Measurements from ENCODE around the gene CFAP20.
A peak's percentile ranks its signal among the peaks of the same experiment; 100 is the strongest.

CFAP20 gene

GRCh38 chr16:58129097-58129936 is at the start of gene CFAP20:
CFAP20 (minus strand) TSS chr16:58129381; CDS start chr16:58129115, 266 bp downstream.
- DNase-seq = peak; percentile 97 to 98

- DNase-seq = no peak
Observed at GRCh38 chr16:58177353-58177710, 48.2 kb upstream of the CFAP20 start.

DNA sequence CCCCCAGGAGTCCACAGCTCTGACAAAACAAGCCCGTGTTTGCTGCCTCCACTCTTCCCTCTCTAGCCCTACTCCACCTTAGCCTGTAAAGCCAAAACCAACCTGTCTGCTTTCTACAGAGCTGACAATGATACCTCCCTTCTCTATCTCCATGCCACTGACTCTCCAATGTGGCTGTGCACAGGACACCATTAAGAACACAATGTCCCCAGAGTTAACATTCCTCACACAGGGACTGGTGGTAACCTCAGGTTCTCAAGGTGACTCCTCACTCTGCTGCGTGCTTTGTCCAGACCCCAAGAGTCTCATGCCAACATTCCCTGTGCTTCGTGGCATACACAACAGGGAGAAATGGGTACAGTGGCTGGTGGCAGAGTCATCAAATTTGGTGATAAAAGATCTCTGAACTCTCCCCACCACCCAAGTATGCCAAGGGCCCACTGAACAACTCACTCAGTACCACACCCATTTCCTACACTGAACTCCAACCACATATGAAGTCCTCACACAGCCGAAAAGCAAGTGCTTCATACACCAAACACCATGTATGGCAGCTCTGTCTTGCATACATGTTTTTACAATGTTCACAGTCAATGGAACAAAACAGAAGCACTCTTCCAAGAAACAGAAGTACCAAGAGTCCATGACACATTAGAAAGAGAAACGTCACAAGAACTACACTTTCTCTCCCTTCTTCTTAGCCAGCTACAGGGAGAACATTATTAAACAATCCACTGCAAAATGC is 47.6 kb upstream of the CFAP20 start:
- DNase-seq = no peak

- no peak for DNase-seq
Observed at GRCh38 chr16:58170223-58170622, 41.0 kb upstream of the CFAP20 start.

- no peak for DNase-seq
Observed at GRCh38 chr16:58160855-58161254, 31.7 kb upstream of the CFAP20 start.

GRCh38 chr16:58158725-58159124 is 29.5 kb upstream of the CFAP20 start:
- no peak for DNase-seq

DNA sequence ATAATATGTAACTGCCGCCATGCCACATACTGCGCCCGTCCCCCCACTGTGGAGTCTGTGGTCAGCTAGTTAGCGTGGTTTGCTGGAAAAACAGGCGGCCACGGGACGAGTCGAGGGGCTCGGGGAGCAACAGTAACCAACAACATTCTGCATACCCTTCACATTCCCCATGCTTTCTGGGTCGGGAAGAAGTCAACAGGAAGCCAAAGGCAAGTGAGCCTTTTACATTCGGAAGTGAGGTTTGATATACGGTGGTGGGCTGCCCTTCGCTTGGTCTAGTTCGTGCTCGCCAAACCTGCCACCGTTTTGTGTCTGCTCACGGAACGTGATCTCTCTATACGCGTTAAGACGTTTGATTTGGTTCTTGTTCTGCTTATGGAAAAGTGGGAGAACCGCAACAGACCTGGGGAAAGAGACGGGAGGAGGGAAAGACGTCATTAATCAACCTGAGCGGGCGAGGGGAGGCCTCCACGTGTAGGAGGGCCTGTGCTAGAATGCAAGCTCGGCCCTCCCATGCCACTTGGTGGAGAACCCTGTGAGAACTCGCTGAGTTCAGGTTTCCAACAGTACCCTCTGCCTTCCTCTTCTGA is 28.9 kb upstream of the CFAP20 start:
- DNase-seq = no peak

- no peak for DNase-seq
Observed at GRCh38 chr16:58157239-58157638, 28.1 kb upstream of the CFAP20 start.

- no peak for DNase-seq
Observed at GRCh38 chr16:58155839-58156238, 26.7 kb upstream of the CFAP20 start.

DNA sequence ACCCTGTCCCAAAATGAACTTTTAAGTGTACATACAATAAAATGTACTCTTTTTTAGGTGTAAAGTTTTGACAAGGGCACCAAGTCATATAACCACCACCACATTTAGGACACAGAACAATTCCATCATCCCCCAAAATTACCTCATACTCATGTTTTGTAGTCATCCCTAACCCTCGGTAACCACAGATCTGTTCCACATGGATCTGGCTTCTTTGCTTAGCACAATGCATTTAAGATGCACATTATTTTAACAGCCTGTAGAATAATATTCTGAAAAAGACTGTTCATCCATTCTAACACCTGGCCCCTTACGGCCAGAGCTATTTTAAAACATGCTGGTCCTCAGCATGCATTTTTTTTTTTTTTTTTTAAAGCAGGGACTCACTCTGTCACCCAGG is 25.2 kb upstream of the CFAP20 start:
- no peak for DNase-seq

- no peak for DNase-seq
Observed at GRCh38 chr16:58152246-58152868, 23.2 kb upstream of the CFAP20 start.

DNA sequence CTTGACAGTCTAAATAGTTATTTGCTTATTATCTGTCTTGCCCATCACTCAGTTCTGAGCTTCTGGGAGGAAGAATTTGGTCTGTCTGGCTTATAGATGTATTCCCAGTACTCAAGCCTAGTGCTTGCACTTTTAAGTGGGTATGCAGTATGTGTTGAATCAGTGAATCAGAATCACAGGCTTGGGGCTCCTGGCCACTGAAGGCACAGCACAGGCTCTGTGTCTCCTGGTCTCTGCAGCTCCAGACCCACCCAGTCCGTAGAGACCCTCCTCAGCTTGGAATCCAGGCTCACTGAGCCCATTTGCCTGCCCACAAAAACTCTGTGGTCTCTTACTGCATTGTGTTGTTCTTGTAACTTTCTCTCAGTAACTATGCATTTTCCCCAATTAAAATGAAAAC is 19.3 kb upstream of the CFAP20 start:
- no peak for DNase-seq

- no peak for DNase-seq
Observed at GRCh38 chr16:58148099-58148498, 18.9 kb upstream of the CFAP20 start.

DNA sequence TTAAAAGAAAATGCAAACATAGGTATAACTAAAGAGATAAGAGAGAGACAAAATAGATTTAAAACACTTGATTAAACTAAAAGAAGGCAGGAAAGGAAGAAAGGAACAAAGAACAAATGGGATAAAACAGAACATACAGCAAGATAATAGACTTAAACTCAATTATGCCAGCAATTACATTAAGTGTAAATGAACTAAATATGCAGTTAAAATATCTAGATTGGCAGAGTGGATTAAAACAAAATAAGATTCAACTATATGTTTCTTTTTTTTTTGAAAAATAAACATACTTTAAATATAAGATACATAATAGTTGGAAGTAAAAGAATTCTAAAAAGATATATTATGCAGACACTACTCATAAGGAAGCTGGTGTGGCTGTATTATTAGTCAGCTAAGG is 9.7 kb upstream of the CFAP20 start:
- DNase-seq = no peak

DNA sequence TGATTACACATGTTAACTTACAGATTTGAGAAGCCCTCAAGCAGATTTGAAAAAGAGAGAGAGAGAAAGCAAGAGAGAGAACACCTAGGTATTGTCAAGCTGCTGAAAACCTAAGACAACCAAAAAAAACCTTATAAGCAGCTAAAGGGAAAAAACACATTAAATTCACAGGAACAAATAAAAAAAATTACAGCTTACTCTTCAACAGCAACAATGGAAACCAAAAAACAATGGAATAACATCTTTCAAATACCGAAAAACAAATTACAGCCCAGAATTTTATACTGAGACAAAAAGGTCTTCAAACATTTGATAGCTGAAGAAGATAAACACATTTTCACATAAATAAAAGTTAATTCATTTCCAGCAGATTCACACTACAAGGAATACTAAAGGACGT is 8.4 kb upstream of the CFAP20 start:
- DNase-seq = no peak

GRCh38 chr16:58128711-58129096 is 477 bp downstream of the CFAP20 start:
- DNase-seq = peak in 1 of 2 experiments; percentile 14

- DNase-seq = no peak
Observed at GRCh38 chr16:58128181-58128631, 975 bp downstream of the CFAP20 start.

GRCh38 chr16:58127634-58128033 is 1.5 kb downstream of the CFAP20 start:
- DNase-seq = peak in 1 of 2 experiments; percentile 7

DNA sequence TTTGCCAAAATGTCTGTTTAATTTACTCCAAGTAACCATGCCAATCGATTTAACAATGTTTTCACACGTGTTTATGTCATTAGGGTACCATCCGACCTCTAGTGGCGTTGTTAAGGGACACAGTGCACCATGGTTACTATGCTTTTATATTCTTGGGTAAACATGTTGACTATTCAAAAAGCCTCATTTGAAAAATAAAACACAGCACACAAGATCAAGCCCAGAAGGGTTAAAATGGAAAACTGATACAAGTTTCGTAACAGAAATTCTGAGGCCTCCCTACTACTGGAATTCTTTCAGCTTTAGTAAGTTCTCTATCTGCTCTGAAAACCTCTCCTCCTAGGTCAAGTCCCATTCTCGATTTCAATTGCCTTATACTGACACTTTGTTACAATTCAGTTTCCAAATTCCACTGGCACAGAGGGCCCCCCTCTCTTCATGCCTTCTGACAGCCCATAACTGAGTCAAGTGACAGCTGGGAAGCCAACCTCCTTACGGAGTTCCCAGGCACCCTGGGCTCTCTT is 2.1 kb downstream of the CFAP20 start:
- peak in 1 of 2 experiments; percentile 26 for DNase-seq

GRCh38 chr16:58126451-58126961 is 2.7 kb downstream of the CFAP20 start:
- DNase-seq = no peak

DNA sequence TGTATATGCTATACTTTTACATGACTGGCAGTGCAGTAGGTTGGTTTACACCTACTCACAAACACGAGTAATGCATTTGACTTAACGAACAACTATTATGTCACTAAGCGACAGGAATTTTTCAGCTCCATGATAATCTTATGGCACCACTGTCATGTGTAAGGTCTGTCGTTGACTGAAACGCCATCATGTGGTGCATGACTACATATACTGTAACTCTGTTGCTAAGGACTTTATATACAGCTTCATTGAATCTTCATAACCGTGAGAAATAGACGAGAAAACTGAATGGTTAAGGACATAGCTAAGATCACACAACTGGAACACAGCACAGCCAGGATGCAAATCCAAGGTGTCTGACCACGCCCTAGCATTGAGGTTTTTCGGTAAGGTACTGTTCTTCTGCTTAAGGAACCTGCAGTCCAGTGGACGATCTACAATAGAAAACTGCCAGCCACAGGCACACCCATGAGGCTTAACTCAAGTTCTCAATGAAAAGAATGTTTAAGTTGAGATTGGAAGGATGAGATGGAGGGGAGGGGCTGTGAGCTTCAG is 3.3 kb downstream of the CFAP20 start:
- DNase-seq = no peak

- no peak for DNase-seq
Observed at GRCh38 chr16:58125041-58125440, 4.1 kb downstream of the CFAP20 start.

- no peak for DNase-seq
Observed at GRCh38 chr16:58124601-58124915, 4.6 kb downstream of the CFAP20 start.
